Peyer's patch (tissue), 4 donors: ENCODE results near the gene CA11. TPM values are rescaled to one million over a fixed set of nuclear protein-coding genes. Genes with fewer than 3 reads are reported as not detected.

Experiments
- DNase-seq, 3 donors: peaks; one replicate each; pipeline ENCODE4 v3.0.0-alpha.2; 2017 to 2019
- H3K27ac ChIP-seq, 4 donors: fragments of 200-600 bp; sonication (generic); one replicate each; pipeline ENCODE4 v1.5.1; 2016 to 2019
- H3K27me3 ChIP-seq, 2 donors: fragments of 200-600 bp; sonication (generic); one replicate each; pipeline ENCODE4 v1.5.1; 2019
- H3K36me3 ChIP-seq, 3 donors: fragments of 200-600 bp; sonication (generic); one replicate each; pipeline ENCODE4 v1.5.1; 2016 to 2019
- H3K4me1 ChIP-seq, 4 donors: fragments of 200-600 bp; sonication (generic); one replicate each; pipeline ENCODE4 v1.5.1; 2016 to 2019
- H3K4me3 ChIP-seq, 4 donors: fragments of 200-600 bp; sonication (generic); 1 replicate in 3 of 4; 2 replicates in 1 of 4; pipeline ENCODE4 v1.5.1; 2016 to 2019; ENCODE audit warnings: mild to moderate bottlenecking in 1 of 4
- H3K9me3 ChIP-seq, 4 donors: fragments of 200-600 bp; sonication (generic); one replicate each; pipeline ENCODE4 v1.5.1; 2016 to 2019; ENCODE audit warnings: mild to moderate bottlenecking in 1 of 4
- POLR2A ChIP-seq, 2 donors: fragments of 450-650 bp; IDR thresholded peaks; one replicate each; pipeline ENCODE4 v1.5.1; 2017; ENCODE audit warnings: antibody characterized with exemption in 2 of 2, mild to moderate bottlenecking in 2 of 2, moderate library complexity in 2 of 2
- total RNA-seq, 4 donors: library from RNA; depleted of rRNA; stranded (reverse); fragments of >200 nt; gene quantifications; one replicate each; pipeline ENCODE4 v1.1.0, GENCODE V29; 2016
- TF ChIP-seq, protein P1 (sequence below), 6 experiments: fragments of 450-650 bp in 4 of 6; fragments of 200-600 bp in 2 of 6; sonication (generic) in 1 of 6; IDR thresholded peaks; one replicate each; pipeline ENCODE4 v1.5.1; 2017 to 2019; ENCODE audit warnings: antibody characterized with exemption in 6 of 6, mild to moderate bottlenecking in 3 of 6, moderate library complexity in 1 of 6

Gene CA11
- total RNA-seq, 4 donors from 2014 or later: 0.70 to 8.3 (median 2.1) TPM

DNA sequence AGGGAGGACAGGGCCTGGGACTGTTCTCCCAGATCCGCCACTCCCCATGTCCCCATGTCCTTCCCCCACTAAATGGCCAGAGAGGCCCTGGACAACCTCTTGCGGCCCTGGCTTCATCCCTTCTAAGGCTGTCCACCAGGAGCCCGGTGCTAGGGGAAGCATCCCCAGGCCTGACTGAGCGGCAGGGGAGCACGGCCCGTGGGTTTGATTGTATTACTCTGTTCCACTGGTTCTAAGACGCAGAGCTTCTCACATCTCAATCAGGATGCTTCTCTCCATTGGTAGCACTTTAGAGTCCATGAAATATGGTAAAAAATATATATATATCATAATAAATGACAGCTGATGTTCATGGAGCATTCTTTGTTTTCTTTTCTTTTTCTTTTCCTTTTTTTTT lies 38.6 kb downstream of the CA11 start:
- Histone ChIP-seq H3K27me3 (no peaks in the 10 kb centered on the region), H3K4me1 (peaks cover 0 to 4% (median 0%) of the 10 kb centered on the region in 4 donors), H3K4me3 (no peak overlapping the region), H3K9me3 (no peaks in the 10 kb centered on the region), H3K27ac (no peak overlapping the region), H3K36me3 (peaks cover 0 to 12% (median 0%) of the 10 kb centered on the region in 3 donors)
- TF ChIP-seq POLR2A (IDR thresholded peaks at IDR 0.05): no peak
- TF ChIP-seq, protein P1, sequence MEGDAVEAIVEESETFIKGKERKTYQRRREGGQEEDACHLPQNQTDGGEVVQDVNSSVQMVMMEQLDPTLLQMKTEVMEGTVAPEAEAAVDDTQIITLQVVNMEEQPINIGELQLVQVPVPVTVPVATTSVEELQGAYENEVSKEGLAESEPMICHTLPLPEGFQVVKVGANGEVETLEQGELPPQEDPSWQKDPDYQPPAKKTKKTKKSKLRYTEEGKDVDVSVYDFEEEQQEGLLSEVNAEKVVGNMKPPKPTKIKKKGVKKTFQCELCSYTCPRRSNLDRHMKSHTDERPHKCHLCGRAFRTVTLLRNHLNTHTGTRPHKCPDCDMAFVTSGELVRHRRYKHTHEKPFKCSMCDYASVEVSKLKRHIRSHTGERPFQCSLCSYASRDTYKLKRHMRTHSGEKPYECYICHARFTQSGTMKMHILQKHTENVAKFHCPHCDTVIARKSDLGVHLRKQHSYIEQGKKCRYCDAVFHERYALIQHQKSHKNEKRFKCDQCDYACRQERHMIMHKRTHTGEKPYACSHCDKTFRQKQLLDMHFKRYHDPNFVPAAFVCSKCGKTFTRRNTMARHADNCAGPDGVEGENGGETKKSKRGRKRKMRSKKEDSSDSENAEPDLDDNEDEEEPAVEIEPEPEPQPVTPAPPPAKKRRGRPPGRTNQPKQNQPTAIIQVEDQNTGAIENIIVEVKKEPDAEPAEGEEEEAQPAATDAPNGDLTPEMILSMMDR (IDR thresholded peaks at IDR 0.05): no peak
- DNase-seq: no peak

GRCh38 chr19:48606463-48607358 lies 39.3 kb downstream of the CA11 start, which contains the start of gene SPACA4:
TSS of gene SPACA4 (plus strand) at chr19:48606742. CDS start at chr19:48606979, 237 bp downstream.
- Histone ChIP-seq H3K9me3 (no peaks in the 10 kb centered on the region), H3K4me1 (peaks cover 0 to 4% (median 0%) of the 10 kb centered on the region in 4 donors), H3K27me3 (no peaks in the 10 kb centered on the region), H3K4me3 (no peak within 1 kb of the TSS), H3K36me3 (peaks cover 0 to 12% (median 0%) of the 10 kb centered on the region in 3 donors), H3K27ac (no peak within 1 kb of the TSS)
- TF ChIP-seq, protein P1 (IDR thresholded peaks at IDR 0.05): no peak
- TF ChIP-seq POLR2A (IDR thresholded peaks at IDR 0.05): no peak
- no peak for DNase-seq

DNA sequence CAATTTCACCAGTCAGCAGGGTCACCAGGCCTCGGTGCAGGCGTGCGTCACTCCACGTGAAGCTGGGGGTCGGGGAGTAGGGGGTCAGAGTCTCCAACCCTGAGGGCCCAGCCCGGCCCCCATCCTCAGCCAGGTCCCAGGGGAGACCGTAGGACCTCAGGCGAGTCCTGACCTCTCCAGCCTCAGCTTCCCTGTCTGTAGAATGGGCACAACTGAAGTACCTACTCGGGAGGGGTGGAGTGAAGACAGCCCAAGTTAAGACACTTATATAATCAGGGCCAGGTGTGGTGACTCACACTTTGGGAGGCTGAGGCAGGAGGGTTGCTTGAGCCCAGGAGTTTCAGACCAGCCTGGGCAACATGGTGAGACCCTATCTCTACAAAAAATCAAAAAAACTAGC lies 42.1 kb downstream of the CA11 start:
- H3K4me3 ChIP-seq: no peak overlapping the region
- H3K27me3 ChIP-seq: no peaks in the 10 kb centered on the region
- H3K9me3 ChIP-seq: no peaks in the 10 kb centered on the region
- no peak for DNase-seq
- H3K27ac ChIP-seq: peak overlapping the region in 1 of 4 donors; percentile 35
- TF ChIP-seq POLR2A (IDR thresholded peaks at IDR 0.05): no peak
- TF ChIP-seq, protein P1 (IDR thresholded peaks at IDR 0.05): no peak
- H3K36me3 ChIP-seq: peaks cover 0 to 5% (median 0%) of the 10 kb centered on the region in 3 donors
- H3K4me1 ChIP-seq: peaks cover 0 to 4% (median 0%) of the 10 kb centered on the region in 4 donors

- Histone ChIP-seq H3K36me3 (peaks cover 0 to 5% (median 0%) of the 10 kb centered on the region in 3 donors), H3K4me3 (no peak overlapping the region), H3K27me3 (no peaks in the 10 kb centered on the region), H3K4me1 (peaks cover 0 to 4% (median 0%) of the 10 kb centered on the region in 4 donors), H3K9me3 (no peaks in the 10 kb centered on the region), H3K27ac (peak overlapping the region in 1 of 4 donors; percentile 35)
- TF ChIP-seq POLR2A (IDR thresholded peaks at IDR 0.05): no peak
- TF ChIP-seq, protein P1 (IDR thresholded peaks at IDR 0.05): no peak
- no peak for DNase-seq
Observed at GRCh38 chr19:48603449-48603848, 42.5 kb downstream of the CA11 start.

DNA sequence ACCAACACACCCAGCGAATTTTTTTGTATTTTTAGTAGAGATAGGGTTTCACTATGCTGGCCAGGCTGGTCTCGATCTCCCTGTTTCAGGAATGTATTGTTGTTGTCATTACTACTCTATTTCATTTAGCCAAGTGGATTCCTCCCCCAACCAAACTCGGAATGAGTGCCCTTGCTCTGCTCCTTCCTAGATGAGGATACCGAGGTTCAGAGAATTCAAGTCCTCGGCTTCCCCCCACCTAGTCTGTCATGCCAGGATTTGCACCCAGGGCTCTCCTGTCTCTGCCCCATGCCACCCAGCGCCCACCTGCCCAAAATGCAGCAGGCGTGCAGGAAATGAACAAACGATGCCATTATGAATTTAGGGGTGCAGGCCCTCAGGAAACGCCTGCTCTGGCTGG lies 43.0 kb downstream of the CA11 start:
- Histone ChIP-seq H3K4me3 (no peak overlapping the region), H3K36me3 (peaks cover 0 to 5% (median 0%) of the 10 kb centered on the region in 3 donors), H3K4me1 (peaks cover 0 to 4% (median 0%) of the 10 kb centered on the region in 4 donors), H3K27me3 (no peaks in the 10 kb centered on the region), H3K27ac (peak overlapping the region in 1 of 4 donors; percentile 34), H3K9me3 (no peaks in the 10 kb centered on the region)
- TF ChIP-seq, protein P1 (IDR thresholded peaks at IDR 0.05): no peak
- no peak for TF ChIP-seq POLR2A (IDR thresholded peaks at IDR 0.05)
- DNase-seq: no peak
